Activated CD8-positive, alpha-beta memory T cell treated with anti-CD3 and anti-CD28 coated beads, Interleukin-2, amount 50 U/mL, for 4 hours (primary cell): ENCODE results near the gene RPS6KA3.
"Not testable (repeated sequence)": the region's sequence is repeated elsewhere in the genome, so short reads cannot be mapped to it uniquely, and the experiment has no call there.

ENCODE experiments used
- DNase-seq: peaks from one replicate; pipeline ENCODE4 v3.0.0-alpha.2; 2020

RPS6KA3 gene

DNA sequence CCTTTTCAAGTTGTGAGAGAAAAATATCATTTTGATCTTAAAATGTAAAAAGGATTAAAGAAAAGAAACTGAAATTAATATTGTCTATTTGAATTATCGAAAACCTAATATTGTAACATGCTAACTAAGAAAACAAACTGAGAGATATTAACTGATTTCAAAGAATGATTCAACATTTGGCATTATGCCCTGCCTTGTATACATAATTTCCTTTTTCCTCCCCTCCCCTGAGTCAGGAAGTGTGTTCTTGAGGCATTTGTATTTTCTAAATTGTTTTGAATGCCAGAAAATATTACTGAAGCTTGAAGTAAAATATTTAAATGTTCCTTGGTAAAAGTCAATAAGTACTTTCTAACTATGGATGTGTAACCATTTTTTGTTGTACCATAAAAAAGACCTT is 49.4 kb downstream of the RPS6KA3 start:
- DNase-seq, result no peak

DNA sequence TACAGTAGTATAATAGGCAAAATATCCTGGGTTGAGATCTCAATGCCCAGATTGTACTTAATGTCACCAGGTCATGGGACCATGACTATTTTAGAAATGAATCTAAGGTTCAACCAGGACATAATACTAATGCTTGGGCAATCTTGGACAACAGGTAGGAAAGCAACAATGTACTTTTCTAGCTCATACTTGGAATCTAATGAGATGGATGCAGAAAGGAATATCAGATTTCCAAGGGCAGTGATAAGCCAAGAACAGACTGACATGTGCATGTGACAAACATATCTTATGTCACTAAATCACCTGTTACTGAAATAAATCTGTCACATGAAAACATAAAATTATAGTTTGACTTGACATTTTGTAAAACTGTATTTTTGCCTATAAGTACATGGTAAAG is 51.1 kb downstream of the RPS6KA3 start:
- no peak for DNase-seq

GRCh38 chrX:20212486-20213089 is 54.1 kb downstream of the RPS6KA3 start:
- no peak for DNase-seq

DNA sequence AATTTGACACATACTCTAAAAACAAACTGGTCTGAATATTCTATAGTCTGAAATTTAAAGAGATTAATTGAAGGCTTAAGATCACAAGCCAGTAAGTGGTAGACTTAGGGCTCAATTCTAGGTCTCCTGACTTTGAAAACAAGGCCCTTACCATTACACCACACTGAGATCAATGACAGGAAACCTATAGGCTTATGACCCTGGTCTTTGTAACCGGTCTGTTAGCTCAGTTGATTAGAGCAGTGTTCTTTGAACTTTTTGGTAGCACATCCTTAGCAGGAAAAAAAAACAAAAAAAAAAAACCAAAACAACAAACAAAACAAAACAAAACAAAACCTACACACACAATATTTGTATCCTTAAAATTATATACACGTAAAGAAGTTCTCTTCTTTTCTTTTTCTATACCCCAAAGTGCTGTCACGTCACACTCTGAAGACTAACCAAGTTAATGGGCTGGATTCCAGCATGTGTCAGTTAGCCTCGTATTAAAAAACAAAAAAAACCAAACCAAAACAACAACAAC is 55.4 kb downstream of the RPS6KA3 start:
- DNase-seq, result no peak

DNA sequence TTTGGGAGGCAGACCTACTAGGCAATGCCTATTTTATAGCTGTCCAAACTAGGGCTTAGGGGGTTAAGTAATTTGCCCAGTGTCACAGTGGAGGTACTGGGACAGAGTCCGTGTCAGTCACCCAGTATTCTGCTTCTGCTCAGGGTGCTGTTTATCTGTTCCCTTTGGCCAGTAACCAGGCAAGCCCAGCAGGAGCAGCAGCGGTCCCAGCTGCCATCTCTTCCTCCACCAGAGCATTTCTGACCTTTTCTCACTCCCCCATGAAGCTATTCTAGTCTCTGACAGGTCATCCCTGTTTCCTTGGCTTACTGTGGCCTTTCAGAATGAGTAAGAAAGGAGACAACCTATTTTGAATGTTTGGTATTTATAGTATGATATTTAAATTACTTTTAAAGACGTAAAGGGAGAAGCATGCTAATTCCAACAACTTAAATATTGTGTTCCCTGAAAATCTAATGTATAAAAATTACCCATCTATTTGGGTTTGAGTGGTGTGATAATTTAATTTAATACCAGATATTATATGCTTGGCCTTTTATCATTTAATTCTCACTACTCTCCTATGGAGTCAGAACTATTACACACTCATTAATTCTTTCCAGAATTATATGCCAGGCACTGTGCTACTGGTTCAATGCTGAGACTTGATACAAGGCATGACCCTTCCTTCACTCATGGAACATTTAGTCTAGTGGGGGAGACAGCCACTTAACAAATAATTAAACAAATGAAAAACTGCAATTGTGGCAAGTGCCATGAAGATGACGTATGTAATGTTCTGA is 60.6 kb downstream of the RPS6KA3 start:
- no peak for DNase-seq

DNA sequence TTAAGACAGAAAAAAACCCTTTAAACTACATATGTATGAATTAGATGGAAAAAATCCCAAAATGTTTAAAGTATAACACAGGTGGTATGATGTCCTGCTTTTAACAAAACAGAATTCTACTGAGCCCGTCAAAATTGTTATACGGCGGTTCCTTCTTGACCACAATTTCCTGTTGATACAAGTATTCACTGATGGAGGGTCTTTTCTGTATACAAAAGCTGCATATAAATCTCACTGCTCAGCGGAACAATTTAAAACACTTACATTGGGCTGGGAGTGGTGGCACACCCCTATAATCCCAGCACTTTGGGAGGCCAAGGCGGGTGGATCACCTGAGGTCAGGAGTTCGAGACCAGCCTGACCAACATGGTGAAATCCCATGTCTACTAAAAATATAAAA is 62.4 kb downstream of the RPS6KA3 start:
- DNase-seq, result no peak

GRCh38 chrX:20197641-20198210 is 69.0 kb downstream of the RPS6KA3 start:
- DNase-seq, result no peak

DNA sequence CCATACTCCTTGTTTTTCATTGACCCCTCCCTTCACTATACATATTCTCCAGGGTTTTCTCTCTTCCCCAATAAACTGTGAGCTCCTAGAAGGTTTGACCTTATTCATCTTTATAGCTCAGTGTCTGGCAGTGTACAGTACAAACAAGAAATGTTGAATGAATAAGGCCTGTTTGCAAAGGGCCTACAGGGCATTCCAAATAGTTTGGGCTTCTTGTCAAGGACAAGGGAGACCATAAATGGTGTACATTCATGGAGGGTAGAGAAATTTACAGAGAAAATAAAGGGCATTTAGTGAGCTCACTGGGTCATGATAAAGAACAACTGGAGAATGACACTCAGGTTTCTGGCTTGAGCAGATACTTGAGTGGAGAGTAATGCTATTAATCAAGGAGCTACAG is 77.5 kb downstream of the RPS6KA3 start:
- no peak for DNase-seq

- DNase-seq, result no peak
Measured at GRCh38 chrX:20181598-20182329, 84.9 kb downstream of the RPS6KA3 start.

GRCh38 chrX:20177093-20177492 is 89.6 kb downstream of the RPS6KA3 start:
- DNase-seq, result no peak

DNA sequence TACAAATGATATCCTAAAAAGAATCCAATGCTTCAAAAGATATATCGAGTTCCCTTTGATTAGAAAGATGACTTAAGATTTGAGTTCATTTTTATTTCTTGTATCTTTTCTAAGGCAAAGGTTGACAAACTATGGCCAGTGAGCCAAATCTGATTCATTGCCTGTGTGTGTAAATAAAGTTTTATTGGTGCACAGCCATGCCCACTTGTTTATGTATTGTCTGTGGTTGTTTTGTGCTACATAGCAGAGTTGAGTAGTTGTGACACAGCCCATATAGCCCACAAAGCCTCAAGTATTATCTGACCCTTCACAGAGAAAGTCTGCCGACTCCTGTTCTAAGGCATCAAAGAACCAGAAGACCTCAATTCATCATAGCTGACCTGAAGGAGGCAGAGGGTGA is 92.9 kb downstream of the RPS6KA3 start:
- no peak for DNase-seq

GRCh38 chrX:20173313-20173712 is 93.4 kb downstream of the RPS6KA3 start:
- no peak for DNase-seq

- no peak for DNase-seq
Measured at GRCh38 chrX:20171887-20172286, 94.8 kb downstream of the RPS6KA3 start.

- not testable (repeated sequence) for DNase-seq
Measured at GRCh38 chrX:20162516-20162915, 104.2 kb downstream of the RPS6KA3 start.

DNA sequence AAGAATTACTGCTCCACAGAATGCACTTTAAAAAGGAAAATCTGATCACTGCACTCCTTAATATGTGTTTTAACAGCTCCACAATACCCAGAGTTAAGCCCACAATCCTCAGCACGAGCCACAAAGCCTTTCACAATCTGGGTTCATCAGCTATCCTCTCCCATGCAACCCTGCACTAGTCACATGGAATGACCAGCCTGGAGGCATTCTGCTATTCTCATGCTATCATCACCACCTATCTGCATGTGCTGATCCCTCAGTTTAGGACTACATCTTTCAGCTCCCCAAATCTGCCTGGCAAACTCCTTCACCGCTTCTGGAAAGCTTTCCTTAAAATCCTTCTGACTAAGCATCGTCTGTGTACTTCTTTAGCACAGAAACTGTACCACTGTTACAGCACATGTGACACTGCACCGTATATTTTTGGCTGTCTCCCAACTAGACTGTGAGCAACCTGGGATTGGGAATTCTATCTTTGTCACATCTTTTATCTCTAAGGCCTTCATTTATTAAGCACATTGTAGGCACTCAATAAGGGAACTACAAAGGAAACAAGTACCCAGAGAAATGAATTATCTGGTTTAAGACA is 106.8 kb downstream of the RPS6KA3 start:
- DNase-seq, result no peak

- DNase-seq, result no peak
Measured at GRCh38 chrX:20151689-20152088, 115.0 kb downstream of the RPS6KA3 start.

- DNase-seq, result no peak
Measured at GRCh38 chrX:20149326-20149725, 117.4 kb downstream of the RPS6KA3 start.

- no peak for DNase-seq
Measured at GRCh38 chrX:20147561-20147960, 119.1 kb downstream of the RPS6KA3 start.

GRCh38 chrX:20144491-20144890 is 122.2 kb downstream of the RPS6KA3 start:
- DNase-seq, result no peak

GRCh38 chrX:20143561-20143960 is 123.1 kb downstream of the RPS6KA3 start:
- no peak for DNase-seq

DNA sequence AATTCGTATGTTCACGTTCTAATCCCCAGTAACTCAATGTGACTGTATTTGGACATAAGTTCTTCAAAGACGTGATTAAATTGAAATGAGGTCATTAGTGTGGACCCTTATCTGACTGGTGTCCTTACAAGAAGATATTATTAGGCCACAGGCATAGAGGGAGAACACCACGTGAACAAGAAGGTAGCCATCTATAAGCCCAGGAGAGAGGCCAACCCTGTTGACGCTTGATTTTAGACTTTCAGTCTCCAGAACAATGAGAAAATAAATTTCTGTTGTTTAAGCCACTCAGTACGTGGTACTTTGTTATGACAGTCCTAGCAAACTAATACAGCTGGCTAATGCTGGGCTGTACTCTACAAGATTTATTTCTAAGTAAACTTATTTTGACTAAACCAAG is 123.6 kb downstream of the RPS6KA3 start:
- no peak for DNase-seq

GRCh38 chrX:20141281-20142220 is 125.2 kb downstream of the RPS6KA3 start, which contains the start of gene EIF1AX:
EIF1AX (minus strand) TSS chrX:20141838; CDS start chrX:20141640, 198 bp downstream.
- DNase-seq, result peak; percentile 98
